ENCODE data around the gene PAX7.
A peak's percentile ranks its signal among the peaks of the same experiment; 100 is the strongest.
"Not testable (repeated sequence)": the region's sequence is repeated elsewhere in the genome, so short reads cannot be mapped to it uniquely, and the experiment has no call there.

The PAX7 gene

GRCh38 chr1:18667333-18667732 is 36.7 kb downstream of the PAX7 start:
- DNase-seq: no peak

DNA sequence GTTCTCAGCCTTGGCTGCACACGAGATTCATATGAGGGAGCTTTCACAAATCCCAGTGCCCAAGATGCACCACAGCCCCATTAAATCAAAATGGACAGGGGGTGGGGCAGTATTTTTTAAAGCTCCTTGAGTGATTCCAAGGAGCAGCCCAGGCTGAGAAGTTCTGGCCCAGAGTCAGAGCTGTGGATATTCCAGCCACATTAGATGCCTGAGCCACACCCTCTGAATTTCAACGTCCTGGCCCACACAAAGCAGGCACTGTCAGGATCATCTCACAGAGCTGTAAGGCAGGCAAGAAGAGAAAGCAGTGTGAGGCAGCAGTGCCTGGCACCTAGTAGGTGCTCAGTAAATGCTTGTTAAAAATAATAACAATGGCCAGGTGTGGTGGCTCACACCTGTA is 37.4 kb downstream of the PAX7 start:
- no peak for DNase-seq

DNA sequence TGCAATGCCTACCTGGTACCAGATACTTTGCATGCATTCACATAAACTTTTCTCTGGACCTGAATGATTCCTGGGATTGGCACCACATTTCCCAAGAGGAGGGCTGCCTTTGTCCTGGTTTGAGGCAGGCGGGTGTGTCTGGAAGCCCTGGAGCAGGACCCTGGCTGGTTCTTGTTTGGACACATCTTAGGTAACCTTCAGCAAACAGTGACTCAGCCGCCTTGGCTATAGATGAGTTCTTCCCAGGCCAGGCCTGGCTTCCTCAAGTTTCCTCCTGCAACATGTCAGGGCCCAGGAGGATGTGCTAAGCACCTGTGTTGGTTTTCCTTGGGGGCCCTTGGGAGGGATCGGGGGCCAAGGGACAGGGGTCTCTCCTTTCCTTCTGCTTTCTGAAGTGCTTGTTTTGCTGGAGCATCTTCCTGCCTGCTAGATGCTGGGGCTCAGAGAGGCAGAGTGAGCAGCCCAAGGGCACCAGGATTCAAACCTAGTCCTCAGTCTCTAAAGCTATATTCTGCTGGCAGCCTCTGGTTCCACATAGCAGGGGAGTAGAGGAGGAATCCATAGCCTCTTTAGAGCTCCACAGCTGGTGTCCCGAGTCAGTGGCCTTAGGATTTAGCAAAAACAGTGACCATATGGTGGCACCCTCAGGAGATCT is 38.2 kb downstream of the PAX7 start:
- DNase-seq: no peak

DNA sequence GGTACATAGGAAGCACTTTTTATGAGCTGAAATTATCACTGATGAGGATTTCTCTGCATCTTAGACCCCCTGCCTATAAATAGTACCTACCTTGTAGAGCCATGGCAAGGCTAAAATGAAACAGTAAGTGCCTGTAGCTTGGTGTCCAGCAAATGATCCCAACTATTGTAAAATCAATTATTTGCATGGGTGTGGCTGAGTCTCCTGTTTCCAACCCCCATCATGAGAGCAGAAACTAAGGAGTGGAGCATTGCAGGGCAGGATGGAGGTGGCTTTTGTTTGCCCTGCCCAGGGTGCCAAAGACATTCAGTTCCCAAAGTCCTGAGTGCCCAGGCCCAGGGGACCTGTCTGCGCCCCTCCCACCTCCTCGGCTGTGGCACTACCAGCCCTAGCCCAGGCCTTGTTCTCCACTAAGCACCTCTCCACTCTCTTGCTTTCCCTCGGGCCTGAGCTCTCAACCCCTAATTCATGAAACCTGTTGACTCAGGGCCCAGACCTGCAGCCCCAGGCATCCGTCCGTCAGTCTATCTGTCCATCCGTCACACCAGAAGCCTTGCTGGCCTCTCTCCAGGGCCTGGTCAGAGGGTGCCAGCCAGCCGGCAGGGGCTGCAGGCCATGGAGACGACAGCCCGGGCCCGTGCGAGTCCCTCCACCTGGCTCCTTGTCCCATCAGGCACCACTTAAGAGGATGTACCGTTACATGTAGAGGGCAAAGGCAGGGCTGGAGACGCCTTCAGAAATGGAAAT is 39.6 kb downstream of the PAX7 start:
- DNase-seq: no peak

DNA sequence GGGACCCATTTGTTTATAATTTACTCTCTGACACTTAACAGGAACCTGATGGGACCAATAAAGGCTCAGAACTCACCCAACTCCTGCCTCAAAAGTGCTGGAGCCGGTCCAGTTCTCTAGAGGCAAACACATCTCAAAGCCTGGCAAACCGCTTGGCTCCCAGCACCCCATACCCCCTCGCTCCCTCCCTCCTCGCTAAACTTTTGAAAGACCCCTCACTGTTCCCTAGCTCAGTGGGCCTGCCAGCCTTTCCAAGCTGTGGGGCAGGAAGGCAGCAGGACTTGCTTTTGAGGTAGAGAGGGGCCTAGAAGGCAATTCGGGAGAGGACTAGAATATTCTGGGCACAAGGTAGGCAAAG is 40.2 kb downstream of the PAX7 start:
- DNase-seq: no peak

DNA sequence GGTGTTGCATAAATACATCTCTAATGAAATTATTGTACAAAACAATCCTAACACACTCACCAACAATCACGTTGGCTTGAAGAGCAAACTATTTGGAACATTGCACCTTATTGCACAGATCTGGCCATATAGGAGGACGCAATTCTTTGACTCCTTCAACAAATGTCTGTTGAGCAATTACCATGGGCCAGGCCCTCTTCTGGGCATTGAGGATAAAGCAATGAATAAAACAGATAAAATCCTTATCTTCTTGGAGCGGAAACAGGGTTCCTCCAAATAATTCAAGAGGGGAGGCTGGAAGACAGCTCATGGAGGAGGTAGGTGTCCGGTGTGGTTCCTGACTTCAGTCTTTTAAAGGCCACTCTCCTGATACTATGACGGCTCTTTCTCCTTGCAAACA is 43.3 kb downstream of the PAX7 start:
- no peak for DNase-seq

GRCh38 chr1:18676332-18676781 is 45.7 kb downstream of the PAX7 start:
- no peak for DNase-seq

DNA sequence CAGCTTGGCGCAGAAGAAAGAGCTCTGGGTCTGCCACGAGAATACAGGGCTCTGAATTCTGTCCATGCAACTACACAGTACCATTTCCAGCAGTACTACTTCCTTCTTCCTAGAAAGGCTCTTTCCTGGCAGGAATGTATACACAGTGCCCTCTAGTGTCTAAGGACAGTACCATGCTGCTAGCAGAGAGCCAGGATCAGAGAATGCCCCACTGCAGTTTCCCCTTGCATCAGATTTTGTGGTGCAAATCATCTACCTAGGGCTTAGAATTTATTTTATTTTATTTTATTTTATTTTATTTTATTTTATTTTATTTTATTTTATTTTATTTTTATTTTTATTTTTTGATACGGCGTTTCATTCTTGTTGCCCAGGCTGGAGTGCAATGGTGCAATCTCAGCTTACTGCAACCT is 50.8 kb downstream of the PAX7 start:
- DNase-seq: peak; percentile 61

- no peak for DNase-seq
These were observed 51.7 kb downstream of the PAX7 start for GRCh38 chr1:18682375-18682774.

DNA sequence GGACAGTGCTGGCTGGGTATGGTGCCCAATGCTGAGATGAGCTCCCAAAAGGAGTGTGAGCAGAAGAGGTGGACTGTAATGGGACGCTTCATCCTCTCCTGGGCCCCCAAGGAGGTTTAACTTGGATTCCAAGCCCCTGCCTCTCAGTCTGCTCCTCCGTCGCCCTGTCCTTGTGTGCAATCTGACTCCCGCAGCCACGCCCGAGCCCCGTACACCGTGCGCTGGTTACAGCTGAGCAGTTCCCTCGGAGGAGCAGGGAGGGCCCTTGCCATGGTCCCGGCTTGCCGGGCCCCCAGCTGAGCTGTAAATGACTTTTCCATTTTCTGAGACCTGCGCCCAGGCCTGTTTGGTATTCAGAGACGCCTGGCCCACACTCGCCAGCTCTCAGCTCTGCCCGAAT is 53.7 kb downstream of the PAX7 start:
- no peak for DNase-seq

DNA sequence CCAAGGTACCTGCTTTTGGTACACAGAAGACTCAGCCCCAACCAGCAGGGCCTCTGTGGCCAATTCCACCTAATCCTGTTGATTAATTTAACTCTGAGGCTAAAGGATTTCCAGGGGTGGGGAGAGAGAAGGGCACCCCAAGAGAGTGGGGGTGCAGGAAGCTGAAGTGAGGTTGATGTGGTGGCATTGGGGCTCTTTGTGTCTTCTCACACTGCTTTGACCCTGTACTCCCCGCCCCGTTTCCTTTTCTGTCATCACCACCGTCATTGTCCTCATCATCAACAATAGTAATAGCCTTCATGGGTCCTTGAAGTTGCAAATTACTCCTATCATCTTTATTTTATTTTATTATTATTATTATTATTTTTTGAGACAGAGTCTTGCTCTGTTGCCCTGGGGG is 55.9 kb downstream of the PAX7 start:
- DNase-seq: no peak

DNA sequence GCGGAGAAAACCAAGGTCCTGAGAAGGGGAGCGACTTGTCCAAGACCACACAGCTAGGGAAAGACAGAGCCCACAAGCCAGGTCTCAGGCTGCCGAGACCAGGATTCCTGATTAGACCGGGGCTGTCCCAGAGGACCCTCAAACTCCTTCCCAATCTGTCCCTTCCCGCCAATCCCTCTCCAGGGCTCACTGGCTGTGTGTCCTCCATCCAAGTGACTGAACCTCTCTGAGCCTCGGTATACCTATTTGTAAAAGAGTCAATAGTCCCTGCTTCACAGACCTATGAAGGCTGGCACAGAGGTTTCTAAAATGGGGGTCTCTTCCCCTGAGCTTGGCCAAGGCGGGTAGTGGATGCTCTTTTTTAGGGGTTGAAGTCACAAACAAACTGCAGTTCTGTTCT is 56.6 kb downstream of the PAX7 start:
- DNase-seq: no peak

DNA sequence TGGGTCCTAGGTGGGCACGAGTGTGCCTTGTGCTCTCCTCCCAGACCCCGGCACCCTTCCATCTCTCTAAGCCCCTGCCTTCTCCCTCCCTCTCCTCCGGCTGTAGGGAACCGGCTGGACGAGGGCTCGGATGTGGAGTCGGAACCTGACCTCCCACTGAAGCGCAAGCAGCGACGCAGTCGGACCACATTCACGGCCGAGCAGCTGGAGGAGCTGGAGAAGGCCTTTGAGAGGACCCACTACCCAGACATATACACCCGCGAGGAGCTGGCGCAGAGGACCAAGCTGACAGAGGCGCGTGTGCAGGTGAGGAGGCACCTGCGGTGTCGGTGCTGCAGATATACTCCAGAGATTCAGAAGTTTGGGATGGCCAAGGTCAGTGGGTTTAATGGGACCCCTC is 61.0 kb downstream of the PAX7 start:
- DNase-seq: no peak

DNA sequence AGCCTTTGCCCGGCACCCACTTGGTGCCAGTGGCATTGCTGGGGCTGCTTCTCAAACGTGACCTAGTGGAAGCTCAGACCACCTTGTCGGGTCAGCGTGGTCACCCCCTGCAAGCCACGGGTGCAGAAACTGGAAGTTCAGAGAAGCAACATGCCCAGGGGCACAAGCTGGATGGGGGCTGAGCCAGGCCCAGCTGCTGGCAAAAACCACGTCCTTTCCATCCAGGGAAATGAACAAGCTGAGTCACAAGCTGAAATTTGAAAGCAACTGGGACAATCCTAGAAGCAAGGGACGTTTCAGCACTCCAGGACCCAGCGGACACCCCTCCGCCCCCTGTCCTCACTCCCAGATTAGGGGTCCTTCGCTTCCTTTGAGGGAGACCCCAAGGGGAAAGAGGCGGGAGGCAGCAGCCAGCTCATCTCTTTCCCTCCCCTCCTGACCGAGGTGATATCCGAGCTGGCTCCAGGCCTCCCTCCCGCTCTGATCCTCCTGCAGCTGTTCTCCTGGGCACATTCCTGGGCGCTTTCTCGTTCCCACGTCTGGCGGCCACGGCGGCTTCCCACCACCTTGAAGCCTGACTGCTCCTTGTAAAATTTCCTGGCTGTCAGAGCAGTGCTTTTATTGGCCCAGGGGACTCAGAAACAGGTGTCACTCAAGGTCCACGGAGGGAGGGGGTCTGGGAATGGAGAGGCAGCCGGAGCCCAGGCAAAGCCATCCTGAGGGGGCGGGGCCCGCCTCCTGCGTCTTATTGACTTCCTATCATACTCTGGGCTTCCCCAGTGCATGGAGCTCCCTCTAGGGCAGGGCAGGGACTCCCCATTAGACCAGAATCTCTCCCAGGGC is 62.8 kb downstream of the PAX7 start:
- no peak for DNase-seq

- not testable (repeated sequence) for DNase-seq
These were observed 63.6 kb downstream of the PAX7 start for GRCh38 chr1:18694289-18694688.

DNA sequence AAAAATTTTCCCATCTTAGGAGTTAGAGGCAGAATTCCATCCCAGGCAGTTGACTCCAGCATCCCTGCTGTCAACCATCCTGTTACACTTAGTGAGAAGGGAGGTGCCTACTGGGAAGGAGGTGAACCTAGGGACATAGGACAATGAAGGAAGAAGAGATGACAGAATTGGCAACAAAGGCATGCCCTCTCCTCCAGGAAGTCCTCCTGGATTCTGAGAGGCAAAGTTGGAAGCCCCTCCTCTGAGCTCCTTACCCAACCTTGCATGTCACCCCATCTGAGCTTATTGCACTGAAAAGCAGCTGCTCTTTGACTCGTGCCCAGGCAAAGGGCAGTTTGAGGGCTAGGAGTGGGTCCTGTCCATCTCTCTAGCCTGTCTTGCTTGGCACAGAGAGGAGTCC is 66.9 kb downstream of the PAX7 start:
- no peak for DNase-seq

GRCh38 chr1:18700530-18700929 is 69.9 kb downstream of the PAX7 start:
- DNase-seq: no peak

DNA sequence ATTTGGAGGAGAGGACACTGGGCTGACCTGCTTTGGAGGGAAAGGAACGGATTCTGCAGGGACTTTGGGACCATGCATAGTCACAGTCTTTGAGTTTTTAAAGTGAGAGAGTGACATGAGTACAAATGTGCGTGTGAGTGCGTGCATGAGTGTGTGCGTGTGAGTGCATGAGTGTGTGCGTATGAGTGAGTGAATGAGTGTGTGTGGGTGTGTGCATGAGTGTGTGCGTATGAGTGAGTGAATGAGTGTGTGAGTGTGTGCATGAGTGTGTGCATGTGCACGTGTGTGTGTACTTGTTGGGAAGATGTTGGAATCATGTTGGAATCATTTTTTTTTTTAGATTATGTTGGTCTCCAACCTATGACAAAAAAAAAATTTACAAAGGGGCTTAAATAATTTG is 70.5 kb downstream of the PAX7 start:
- DNase-seq: no peak

DNA sequence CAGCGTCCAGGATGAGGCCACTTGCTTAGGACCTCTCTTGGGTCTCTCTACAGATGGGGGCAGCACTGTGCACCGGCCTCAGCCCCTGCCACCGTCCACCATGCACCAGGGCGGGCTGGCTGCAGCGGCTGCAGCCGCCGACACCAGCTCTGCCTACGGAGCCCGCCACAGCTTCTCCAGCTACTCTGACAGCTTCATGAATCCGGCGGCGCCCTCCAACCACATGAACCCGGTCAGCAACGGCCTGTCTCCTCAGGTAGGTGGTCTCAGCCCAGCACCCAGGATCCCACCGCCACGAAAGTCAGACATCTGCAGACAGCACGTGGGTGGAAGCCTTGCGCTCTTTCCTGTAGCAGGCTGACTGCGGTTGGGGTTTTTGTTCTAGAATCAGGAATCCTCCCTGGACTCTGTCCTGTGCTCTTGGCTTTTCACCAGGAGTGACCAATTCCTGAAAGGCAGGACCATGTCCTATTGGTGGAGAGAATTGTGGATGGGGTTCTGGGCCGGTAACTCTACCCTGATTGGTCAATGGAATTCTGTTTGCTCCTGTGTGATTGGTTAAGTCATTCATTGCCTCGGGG is 72.5 kb downstream of the PAX7 start:
- no peak for DNase-seq

GRCh38 chr1:18705811-18706210 is 75.2 kb downstream of the PAX7 start:
- no peak for DNase-seq

- no peak for DNase-seq
These were observed 77.1 kb downstream of the PAX7 start for GRCh38 chr1:18707696-18708257.

DNA sequence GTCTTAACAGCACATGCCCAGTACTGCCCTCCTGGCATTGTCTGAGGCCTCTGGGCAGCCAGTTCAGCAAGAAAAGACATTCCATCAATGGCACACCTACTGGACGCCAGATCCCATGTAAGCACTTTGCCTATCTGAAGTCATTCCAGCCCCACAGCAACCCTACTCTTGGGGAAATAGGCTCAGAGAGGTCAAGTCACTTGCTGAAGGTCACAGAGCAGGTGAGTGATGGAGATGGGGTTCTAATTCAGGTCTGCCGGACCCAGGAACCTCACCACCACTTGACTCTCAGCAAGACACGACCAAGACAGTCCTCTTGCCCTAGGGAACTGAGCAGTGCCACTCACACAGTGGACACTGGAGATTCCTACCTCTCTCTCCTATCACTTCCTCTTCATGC is 79.4 kb downstream of the PAX7 start:
- DNase-seq: no peak

- DNase-seq: no peak
These were observed 80.4 kb downstream of the PAX7 start for GRCh38 chr1:18711003-18711402.

Measured in activated CD4-positive, alpha-beta T cell treated with anti-CD3 and anti-CD28 coated beads, Interleukin-2, Interleukin-6, amounts not matched to agents 100 ng/mL and 50 ng/mL, durations not matched to agents 16 hours and 8 hours (primary cell).